Measurements from ENCODE around the gene MMP21.

Gene MMP21

DNA sequence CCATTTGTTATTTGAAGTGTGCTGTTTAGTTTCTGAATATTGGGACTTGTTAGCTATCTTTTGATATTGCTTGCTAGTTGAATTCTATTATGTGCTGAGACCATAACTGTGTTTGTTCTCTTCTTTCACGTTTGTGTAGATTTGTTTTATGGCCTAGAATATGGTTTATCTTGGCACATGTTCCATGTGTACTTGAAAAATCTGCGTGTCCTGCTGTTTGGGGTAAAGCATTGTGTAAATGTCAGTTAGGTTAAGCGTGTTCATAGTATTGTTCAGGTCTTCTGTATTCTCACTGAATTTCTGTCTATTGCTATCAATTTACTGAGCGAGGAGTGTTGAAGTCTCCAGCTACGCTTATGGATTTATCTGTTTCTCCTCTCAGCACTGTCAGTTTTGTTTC, 19.4 kb downstream of the MMP21 start:
- no peak for DNase-seq (ENCODE audit: low read depth)

GRCh38 chr10:125747417-125747816, 28.2 kb downstream of the MMP21 start:
- TF ChIP-seq CTCF (IDR thresholded peaks at IDR 0.05; ENCODE audit: low read depth, low read length, missing control alignments): no peak
- no peak overlapping the region for H3K4me3 ChIP-seq (ENCODE audit: low read depth, low read length)
- no peak for DNase-seq (ENCODE audit: low read depth)

More for the DNA sequence above, 19.4 kb downstream of the MMP21 start:
- no peak overlapping the region for H3K4me3 ChIP-seq (ENCODE audit: low read depth, low read length)
- no peak for TF ChIP-seq CTCF (IDR thresholded peaks at IDR 0.05; ENCODE audit: low read depth, low read length, missing control alignments)

- H3K4me3 ChIP-seq (ENCODE audit: low read depth, low read length): no peak overlapping the region
- no peak for DNase-seq (ENCODE audit: low read depth)
- no peak for TF ChIP-seq CTCF (IDR thresholded peaks at IDR 0.05; ENCODE audit: low read depth, low read length, missing control alignments)
Measured at GRCh38 chr10:125744909-125745308, 30.7 kb downstream of the MMP21 start.

DNA sequence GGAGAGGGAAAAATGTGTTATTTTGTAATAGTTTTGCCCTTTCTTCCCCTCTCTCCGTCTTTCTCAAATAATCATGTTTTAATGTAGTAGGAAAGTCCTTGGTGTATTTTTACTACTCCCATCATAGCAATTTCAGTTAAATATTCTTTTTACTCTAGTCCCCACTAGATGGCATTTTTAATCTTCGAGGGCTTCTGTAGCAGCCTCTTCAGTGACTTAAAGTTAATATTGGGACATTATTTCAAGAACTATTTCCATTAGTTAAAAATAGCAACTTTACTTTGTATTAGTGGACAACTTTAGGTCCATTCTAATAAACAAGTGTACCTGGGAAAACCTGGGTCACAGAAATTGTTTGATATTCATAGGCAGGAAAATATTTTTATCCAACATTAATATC, 33.2 kb downstream of the MMP21 start:
- no peak overlapping the region for H3K4me3 ChIP-seq (ENCODE audit: low read depth, low read length)
- no peak for TF ChIP-seq CTCF (IDR thresholded peaks at IDR 0.05; ENCODE audit: low read depth, low read length, missing control alignments)
- no peak for DNase-seq (ENCODE audit: low read depth)

DNA sequence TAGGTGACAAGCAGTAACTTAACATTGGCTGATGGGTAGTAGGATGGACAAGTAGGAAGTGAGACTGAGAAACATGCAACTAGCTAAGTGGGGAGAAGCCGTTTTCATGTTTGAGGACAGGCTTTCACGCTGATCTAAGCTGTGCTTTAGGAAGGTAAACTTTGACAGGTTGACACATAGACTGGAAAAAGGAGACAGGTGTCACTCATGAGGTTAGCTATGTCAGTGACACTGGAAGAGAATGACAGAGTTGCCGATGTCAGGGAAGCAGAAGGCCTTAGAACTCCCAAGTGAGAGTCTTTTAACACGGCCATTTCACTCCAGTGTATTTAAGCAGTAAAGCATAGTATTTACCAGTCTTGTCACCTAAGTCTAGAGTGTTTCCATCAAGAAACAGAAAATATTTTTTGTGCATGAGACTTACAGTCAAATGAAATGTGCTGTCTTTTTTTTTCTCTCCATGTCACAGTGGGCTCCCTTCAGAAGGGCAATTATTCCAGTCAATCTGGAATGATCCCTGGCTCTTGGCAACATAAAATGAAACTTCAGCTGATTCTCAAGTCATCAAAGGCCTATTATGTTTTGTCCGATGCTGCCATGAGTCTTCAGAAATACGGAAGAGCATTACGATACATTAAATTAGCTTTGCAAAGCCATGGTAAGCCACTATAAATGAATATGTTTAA, 35.5 kb downstream of the MMP21 start:
- TF ChIP-seq CTCF (IDR thresholded peaks at IDR 0.05; ENCODE audit: low read depth, low read length, missing control alignments): no peak
- DNase-seq (ENCODE audit: low read depth): no peak
- H3K4me3 ChIP-seq (ENCODE audit: low read depth, low read length): no peak overlapping the region

- no peak for TF ChIP-seq CTCF (IDR thresholded peaks at IDR 0.05; ENCODE audit: low read depth, low read length, missing control alignments)
- no peak overlapping the region for H3K4me3 ChIP-seq (ENCODE audit: low read depth, low read length)
- DNase-seq (ENCODE audit: low read depth): no peak
Measured at GRCh38 chr10:125738206-125738605, 37.4 kb downstream of the MMP21 start.

- TF ChIP-seq CTCF (IDR thresholded peaks at IDR 0.05; ENCODE audit: low read depth, low read length, missing control alignments): peak; percentile 1
- DNase-seq (ENCODE audit: low read depth): no peak
- H3K4me3 ChIP-seq (ENCODE audit: low read depth, low read length): no peak overlapping the region
Measured at GRCh38 chr10:125734823-125735222, 40.8 kb downstream of the MMP21 start.
